ENCODE results near the gene WAPL. TPM values are rescaled to one million over a fixed set of nuclear protein-coding genes. Genes with fewer than 3 reads are reported as not detected.

The WAPL gene
- total and polyA plus RNA-seq, 2 of the 8 experiments (the other 6 are each of a cell fraction or from before 2014, with no cell fraction given): 12.8 to 48.1 TPM

GRCh38 chr10:86481761-86482160 lies 39.8 kb downstream of the WAPL start (continued):
- TF ChIP-seq RNF2 (IDR thresholded peaks at IDR 0.05; ENCODE audit: borderline replicate concordance, low read depth, low read length, missing control alignments, poor library complexity, severe bottlenecking) (no peak), POLR2AphosphoS5 (IDR thresholded peaks at IDR 0.05; ENCODE audit: low read depth, low read length) (no peak), TBP (IDR thresholded peaks at IDR 0.05; ENCODE audit: low read depth, low read length) (no peak), JUN (IDR thresholded peaks at IDR 0.05; ENCODE audit: low read depth, low read length) (no peak), ASH2L (IDR thresholded peaks at IDR 0.05; ENCODE audit: low read length) (no peak), EP300 (IDR thresholded peaks at IDR 0.05; ENCODE audit: borderline replicate concordance in 1 of 2, low read depth in 2 of 2, low read length in 2 of 2) (no peak)

Data from H1 (cell line).